Cardiac fibroblast (primary cell): ENCODE results near the gene FGD4.

Experiments used
- DNase-seq, 2 donors: peaks; one replicate each; pipeline versions ENCODE4 v3.0.0 to v3.0.0-alpha.2; 2010; ENCODE audit warnings: low read depth in 2 of 2
- H3K4me3 ChIP-seq, 2 donors: replicated peaks in 1 of 2; 1 replicate in 1 of 2; 2 replicates in 1 of 2; pipeline ENCODE4 v1.5.1; 2011; ENCODE audit warnings: low read depth in 2 of 2, low read length in 2 of 2, mild to moderate bottlenecking in 2 of 2, moderate library complexity in 1 of 2
- TF ChIP-seq, protein P1 (sequence below): IDR thresholded peaks from one replicate; pipeline ENCODE4 v1.5.1; 2011; ENCODE audit warnings: low read depth, mild to moderate bottlenecking, low read length, inconsistent platforms

Gene FGD4

DNA sequence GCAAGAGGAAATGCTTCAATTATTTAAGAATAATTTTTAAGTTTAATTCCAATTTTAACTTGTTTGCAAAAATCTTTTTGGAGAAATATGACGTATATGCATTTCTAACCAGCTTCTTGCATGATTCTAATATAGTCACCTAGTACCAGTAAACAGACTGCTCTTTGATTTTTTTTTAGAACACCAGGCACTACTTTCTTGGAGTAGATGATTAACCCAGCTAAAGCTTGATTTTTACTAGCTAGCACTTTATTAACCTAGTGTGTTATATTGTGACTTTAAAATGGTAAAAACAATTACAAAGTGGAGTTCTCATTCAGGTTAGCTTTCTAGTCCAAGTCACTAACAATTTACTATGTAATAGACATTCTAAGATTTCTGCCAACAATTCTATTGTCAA is 32.6 kb upstream of the FGD4 start:
- no peak for DNase-seq
- no peak overlapping the region for H3K4me3 ChIP-seq

GRCh38 chr12:32367381-32367780 is 32.0 kb upstream of the FGD4 start:
- TF ChIP-seq, protein P1, sequence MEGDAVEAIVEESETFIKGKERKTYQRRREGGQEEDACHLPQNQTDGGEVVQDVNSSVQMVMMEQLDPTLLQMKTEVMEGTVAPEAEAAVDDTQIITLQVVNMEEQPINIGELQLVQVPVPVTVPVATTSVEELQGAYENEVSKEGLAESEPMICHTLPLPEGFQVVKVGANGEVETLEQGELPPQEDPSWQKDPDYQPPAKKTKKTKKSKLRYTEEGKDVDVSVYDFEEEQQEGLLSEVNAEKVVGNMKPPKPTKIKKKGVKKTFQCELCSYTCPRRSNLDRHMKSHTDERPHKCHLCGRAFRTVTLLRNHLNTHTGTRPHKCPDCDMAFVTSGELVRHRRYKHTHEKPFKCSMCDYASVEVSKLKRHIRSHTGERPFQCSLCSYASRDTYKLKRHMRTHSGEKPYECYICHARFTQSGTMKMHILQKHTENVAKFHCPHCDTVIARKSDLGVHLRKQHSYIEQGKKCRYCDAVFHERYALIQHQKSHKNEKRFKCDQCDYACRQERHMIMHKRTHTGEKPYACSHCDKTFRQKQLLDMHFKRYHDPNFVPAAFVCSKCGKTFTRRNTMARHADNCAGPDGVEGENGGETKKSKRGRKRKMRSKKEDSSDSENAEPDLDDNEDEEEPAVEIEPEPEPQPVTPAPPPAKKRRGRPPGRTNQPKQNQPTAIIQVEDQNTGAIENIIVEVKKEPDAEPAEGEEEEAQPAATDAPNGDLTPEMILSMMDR, result no peak
- H3K4me3 ChIP-seq, result no peak overlapping the region
- DNase-seq, result no peak

More for the DNA sequence above, 32.6 kb upstream of the FGD4 start:
- TF ChIP-seq, protein P1, result no peak

DNA sequence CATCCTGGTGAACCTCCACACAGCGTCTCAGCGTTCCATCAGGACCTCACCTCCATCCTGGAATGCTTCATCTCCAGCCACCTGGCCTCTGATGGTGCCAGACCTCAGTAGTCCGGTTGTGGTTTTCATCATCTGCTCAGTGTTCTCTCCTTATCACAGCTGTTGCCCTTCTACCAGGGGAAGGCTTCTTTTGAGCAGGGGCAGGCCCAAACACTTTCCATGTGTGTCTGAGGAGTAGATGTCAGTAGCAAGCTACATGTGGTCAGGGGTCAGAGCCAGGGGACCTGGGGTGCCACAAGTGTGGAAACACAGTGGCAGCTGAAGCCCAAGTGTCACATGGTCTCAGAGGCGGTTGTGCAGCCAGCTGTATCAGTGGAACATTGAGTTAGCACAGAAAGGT is 30.2 kb upstream of the FGD4 start:
- TF ChIP-seq, protein P1, result no peak
- DNase-seq, result no peak
- H3K4me3 ChIP-seq, result no peak overlapping the region

DNA sequence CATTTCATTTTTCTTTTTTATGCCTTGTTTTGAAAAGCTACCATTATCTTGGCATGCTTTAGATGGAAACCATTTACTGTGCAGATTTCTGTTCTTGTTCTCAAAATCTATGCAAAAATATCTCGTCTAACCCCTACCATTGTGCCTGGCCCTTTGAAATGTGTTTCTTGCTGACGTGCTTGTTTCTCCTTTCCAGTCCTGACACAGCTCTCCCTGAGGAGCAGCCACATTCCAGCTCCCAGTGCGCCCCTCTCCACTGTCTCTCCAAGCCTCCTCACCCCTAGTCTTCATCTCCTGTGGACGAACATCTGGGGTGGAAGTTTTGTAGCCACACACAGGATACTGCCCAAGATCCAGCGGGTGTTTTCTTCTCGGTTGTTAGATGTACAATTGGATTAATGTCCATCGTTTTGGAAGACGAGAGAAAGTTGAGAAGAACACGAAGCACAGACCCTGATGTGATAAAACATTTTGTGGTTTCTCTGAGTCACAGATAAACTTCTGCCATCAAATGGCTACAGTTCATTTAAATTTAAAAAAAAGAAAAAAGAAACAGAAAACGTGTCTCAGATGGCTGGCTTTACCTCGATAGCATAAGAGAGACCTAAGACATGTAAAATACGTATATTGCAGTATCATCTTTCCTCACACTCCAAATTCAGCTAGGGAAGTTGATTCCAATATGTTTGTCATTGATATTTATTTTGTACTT is 21.9 kb upstream of the FGD4 start:
- TF ChIP-seq, protein P1, result no peak
- no peak overlapping the region for H3K4me3 ChIP-seq
- DNase-seq, result no peak

GRCh38 chr12:32379213-32379612 is 20.1 kb upstream of the FGD4 start:
- DNase-seq, result no peak
- TF ChIP-seq, protein P1, result no peak
- no peak overlapping the region for H3K4me3 ChIP-seq

- no peak for DNase-seq
- TF ChIP-seq, protein P1, result no peak
- H3K4me3 ChIP-seq, result no peak overlapping the region
These were observed 19.7 kb upstream of the FGD4 start for GRCh38 chr12:32379667-32380066.

GRCh38 chr12:32382226-32382625 is 17.1 kb upstream of the FGD4 start:
- no peak overlapping the region for H3K4me3 ChIP-seq
- no peak for DNase-seq
- TF ChIP-seq, protein P1, result no peak
